PC-3 (cell line): ENCODE results near the gene NKIRAS2. TPM values are rescaled to one million over a fixed set of nuclear protein-coding genes. Genes with fewer than 3 reads are reported as not detected.
"Not testable (repeated sequence)": the region's sequence is repeated elsewhere in the genome, so short reads cannot be mapped to it uniquely, and the experiment has no call there.

Source experiments
- ATAC-seq: fragments of 200-7000 bp; cut with Tn5 transposase; 2 replicates; pipeline ENCODE4 v1.9.1; 2020; ENCODE audit warnings: mild to moderate bottlenecking, moderate library complexity
- BruUV-seq: library from RNA; stranded (reverse); fragments of 400-500 nt; replicated peaks from 2 replicates; lab custom pipeline; 2021; lab: Mats Ljungman, UMichigan
- CTCF ChIA-PET: fragments of 300-600 bp; sonication (Branson Sonifier 250); formaldehyde crosslinking; loops from one replicate; lab custom pipeline; 2022; ENCODE audit warnings: antibody characterized with exemption; lab: Charles Lee
- POLR2A ChIA-PET: fragments of 300-600 bp; sonication (Branson Sonifier 250); formaldehyde crosslinking; loops from one replicate; lab custom pipeline; 2022; ENCODE audit warnings: antibody characterized with exemption; ENCODE audit not compliant: unreplicated experiment; lab: Charles Lee
- DNase-seq: peaks from one replicate; pipeline ENCODE4 v3.0.0-alpha.2; 2015
- H2AFZ ChIP-seq: fragments of 300-600 bp; sonication (generic); 2 replicates; pipeline ENCODE4 v1.6.0; 2016; ENCODE audit warnings: antibody characterized with exemption, low read length
- H3F3A ChIP-seq: fragments of 300-600 bp; sonication (generic); one replicate; pipeline ENCODE4 v1.6.0; 2017; ENCODE audit warnings: antibody characterized with exemption, low read length, control low read depth, mild to moderate bottlenecking; ENCODE audit not compliant: unreplicated experiment
- H3K27ac ChIP-seq: fragments of 300-600 bp; sonication (generic); 2 replicates; pipeline ENCODE4 v1.5.1; 2016; ENCODE audit warnings: mild to moderate bottlenecking, low read length
- H3K27me3 ChIP-seq: fragments of 300-600 bp; sonication (generic); 2 replicates; pipeline ENCODE4 v1.6.1; 2016; ENCODE audit warnings: low read length, mixed read lengths
- H3K36me3 ChIP-seq: fragments of 300-600 bp; sonication (generic); 2 replicates; pipeline ENCODE4 v1.6.1; 2016; ENCODE audit warnings: low read depth, mixed run types, low read length, mixed read lengths
- H3K4me1 ChIP-seq: fragments of 300-600 bp; sonication (generic); 2 replicates; pipeline ENCODE4 v1.5.1; 2016; ENCODE audit warnings: low read length; ENCODE audit not compliant: insufficient read depth
- H3K4me2 ChIP-seq: fragments of 300-600 bp; sonication (generic); 2 replicates; pipeline ENCODE4 v1.6.0; 2016; ENCODE audit warnings: low read length
- H3K4me3 ChIP-seq: fragments of 300-600 bp; sonication (generic); 2 replicates; pipeline ENCODE4 v1.5.1; 2016; ENCODE audit warnings: mild to moderate bottlenecking, low read length, mixed read lengths
- H3K79me2 ChIP-seq: fragments of 300-600 bp; sonication (generic); 2 replicates; pipeline ENCODE4 v1.6.1; 2017; ENCODE audit warnings: low read length, mixed read lengths
- H3K9ac ChIP-seq: fragments of 300-600 bp; sonication (generic); 2 replicates; pipeline ENCODE4 v1.6.0; 2016; ENCODE audit warnings: mild to moderate bottlenecking, low read length
- H3K9me2 ChIP-seq: fragments of 300-600 bp; sonication (generic); replicated peaks from 2 replicates; pipeline ENCODE4 v1.6.1; 2016; ENCODE audit warnings: mixed run types, low read length, mixed read lengths
- H3K9me3 ChIP-seq: fragments of 300-600 bp; sonication (generic); 2 replicates; pipeline ENCODE4 v1.6.1; 2016; ENCODE audit warnings: low read length, mixed read lengths
- H4K20me1 ChIP-seq: fragments of 300-600 bp; sonication (generic); 2 replicates; pipeline ENCODE4 v1.6.1; 2016; ENCODE audit warnings: low read length, mixed read lengths
- EZH2 ChIP-seq: fragments of 300-600 bp; sonication (generic); IDR thresholded peaks from one replicate; pipeline ENCODE4 v1.6.1; 2017; ENCODE audit warnings: antibody characterized with exemption, mild to moderate bottlenecking, low read length; ENCODE audit not compliant: unreplicated experiment
- EZH2phosphoT487 ChIP-seq: fragments of 300-600 bp; sonication (generic); IDR thresholded peaks from 2 replicates; pipeline ENCODE4 v1.6.1; 2018; ENCODE audit warnings: mild to moderate bottlenecking, antibody characterized with exemption, low read length, borderline replicate concordance
- intact Hi-C: fragments of 100-400 bp; cut with micrococcal nuclease; formaldehyde crosslinking; loops from 2 replicates; pipeline ENCODE4 v1.9.0; 2023
- total RNA-seq: library from RNA; depleted of rRNA; stranded (reverse); fragments of >200 nt; gene quantifications from 2 replicates; pipeline ENCODE4 v1.2.3, GENCODE V29; 2014
- TF ChIP-seq, protein P1 (sequence below): fragments of 300-600 bp; sonication (generic); conservative IDR thresholded peaks from 2 replicates; pipeline ENCODE4 v1.5.1; 2017; ENCODE audit warnings: antibody characterized with exemption, low read depth, mild to moderate bottlenecking, low read length

NKIRAS2 gene
- total RNA-seq, 1 experiment from 2014 or later = 39.4 TPM

DNA sequence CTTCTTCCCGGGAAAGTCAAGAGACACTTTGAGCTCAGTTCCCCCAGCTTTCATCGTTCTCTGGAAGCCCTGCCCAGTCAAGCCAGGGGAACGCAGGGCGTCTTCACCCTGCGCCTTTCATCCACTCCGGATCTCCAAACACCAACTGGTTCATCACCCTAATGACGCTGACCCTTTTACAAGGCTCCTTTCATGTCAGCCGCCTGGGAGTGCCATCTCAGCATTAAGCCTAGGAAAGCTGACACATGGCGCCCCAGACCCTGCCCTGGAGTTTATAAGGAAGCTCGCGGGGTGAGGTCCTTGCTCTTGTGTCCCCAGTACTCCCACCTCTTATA lies 2.1 kb upstream of the NKIRAS2 start:
- intact Hi-C loops = loop anchor here (1.0 kb wide), 1 partner anchor 52 kb away; the partner anchor contains the start of gene CNP

DNA sequence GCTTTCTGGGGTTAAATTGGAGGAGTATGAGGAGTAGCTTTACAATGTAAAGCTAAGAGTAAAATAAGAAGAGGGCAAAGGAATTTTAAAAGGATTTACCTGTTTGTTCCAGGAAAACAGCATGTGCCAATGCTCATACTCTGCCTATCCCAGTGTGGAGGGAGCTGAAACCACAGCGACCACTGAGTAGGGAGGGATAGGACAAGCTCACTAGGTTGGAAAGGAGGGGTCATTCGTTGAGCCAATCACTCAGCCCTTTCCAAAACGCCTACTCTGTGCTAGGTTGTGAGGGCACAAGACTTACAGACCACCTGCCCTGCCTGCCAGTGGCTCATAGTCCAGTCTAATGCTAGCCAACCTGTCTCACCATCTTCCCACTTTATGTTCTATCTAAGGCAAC lies 1.6 kb upstream of the NKIRAS2 start:
- BruUV-seq = no TSS peak
- Histone ChIP-seq H4K20me1 (no peaks in the 10 kb centered on the region), H3K9ac (peak overlapping the region; percentile 96), H3K4me2 (peak overlapping the region; percentile 94), H3K36me3 (no peaks in the 10 kb centered on the region), H3K27me3 (no peaks in the 10 kb centered on the region), H3K4me1 (peaks cover 17% of the 10 kb centered on the region), H3K27ac (peak overlapping the region; percentile 58), H3K79me2 (peaks cover 56% of the 10 kb centered on the region), H3F3A (no peaks in the 10 kb centered on the region), H3K9me3 (no peaks in the 10 kb centered on the region), H2AFZ (peak overlapping the region; percentile 76), H3K4me3 (peak overlapping the region; percentile 94), H3K9me2 (no peaks in the 10 kb centered on the region)
- ChIA-PET CTCF (interaction anchor here (1.3 kb wide), 1 partner anchor 55 kb away, joined by 6 read pairs; no protein-coding TSS in a partner anchor), POLR2A (interaction anchor here (0.7 to 1.0 kb wide), 4 partner anchors 46 to 1800 kb away, joined by 3 to 7 read pairs (median 5); partner anchors contain the start of gene EIF1)
- intact Hi-C loops = no loop called here
- TF ChIP-seq EZH2 (no peak), EZH2phosphoT487 (no peak)
- TF ChIP-seq, protein P1, sequence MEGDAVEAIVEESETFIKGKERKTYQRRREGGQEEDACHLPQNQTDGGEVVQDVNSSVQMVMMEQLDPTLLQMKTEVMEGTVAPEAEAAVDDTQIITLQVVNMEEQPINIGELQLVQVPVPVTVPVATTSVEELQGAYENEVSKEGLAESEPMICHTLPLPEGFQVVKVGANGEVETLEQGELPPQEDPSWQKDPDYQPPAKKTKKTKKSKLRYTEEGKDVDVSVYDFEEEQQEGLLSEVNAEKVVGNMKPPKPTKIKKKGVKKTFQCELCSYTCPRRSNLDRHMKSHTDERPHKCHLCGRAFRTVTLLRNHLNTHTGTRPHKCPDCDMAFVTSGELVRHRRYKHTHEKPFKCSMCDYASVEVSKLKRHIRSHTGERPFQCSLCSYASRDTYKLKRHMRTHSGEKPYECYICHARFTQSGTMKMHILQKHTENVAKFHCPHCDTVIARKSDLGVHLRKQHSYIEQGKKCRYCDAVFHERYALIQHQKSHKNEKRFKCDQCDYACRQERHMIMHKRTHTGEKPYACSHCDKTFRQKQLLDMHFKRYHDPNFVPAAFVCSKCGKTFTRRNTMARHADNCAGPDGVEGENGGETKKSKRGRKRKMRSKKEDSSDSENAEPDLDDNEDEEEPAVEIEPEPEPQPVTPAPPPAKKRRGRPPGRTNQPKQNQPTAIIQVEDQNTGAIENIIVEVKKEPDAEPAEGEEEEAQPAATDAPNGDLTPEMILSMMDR = no peak
- no peak for ATAC-seq
- no peak for DNase-seq

More for the DNA sequence above, 2.1 kb upstream of the NKIRAS2 start:
- CTCF ChIA-PET = interaction anchor here (1.3 kb wide), 1 partner anchor 54 kb away, joined by 6 read pairs; no protein-coding TSS in a partner anchor
- TF ChIP-seq EZH2 (no peak), EZH2phosphoT487 (no peak)
- TF ChIP-seq, protein P1 = no peak
- Histone ChIP-seq H4K20me1 (no peaks in the 10 kb centered on the region), H3K36me3 (no peaks in the 10 kb centered on the region), H3K27me3 (no peaks in the 10 kb centered on the region), H2AFZ (peak overlapping the region; percentile 76), H3K4me3 (peak overlapping the region; percentile 94), H3K27ac (peak overlapping the region; percentile 58), H3K4me1 (peaks cover 17% of the 10 kb centered on the region), H3K79me2 (peaks cover 61% of the 10 kb centered on the region), H3K9ac (peak overlapping the region; percentile 96), H3K9me3 (no peaks in the 10 kb centered on the region), H3K4me2 (peak overlapping the region; percentile 94), H3F3A (no peaks in the 10 kb centered on the region), H3K9me2 (no peaks in the 10 kb centered on the region)
- ATAC-seq = no peak
- TSS peak; percentile 11 for BruUV-seq
- DNase-seq = no peak
- POLR2A ChIA-PET = interaction anchor here (0.6 to 1.0 kb wide), 7 partner anchors 17 to 1801 kb away, joined by 3 to 7 read pairs (median 4); partner anchors contain the start of genes CNP and EIF1

DNA sequence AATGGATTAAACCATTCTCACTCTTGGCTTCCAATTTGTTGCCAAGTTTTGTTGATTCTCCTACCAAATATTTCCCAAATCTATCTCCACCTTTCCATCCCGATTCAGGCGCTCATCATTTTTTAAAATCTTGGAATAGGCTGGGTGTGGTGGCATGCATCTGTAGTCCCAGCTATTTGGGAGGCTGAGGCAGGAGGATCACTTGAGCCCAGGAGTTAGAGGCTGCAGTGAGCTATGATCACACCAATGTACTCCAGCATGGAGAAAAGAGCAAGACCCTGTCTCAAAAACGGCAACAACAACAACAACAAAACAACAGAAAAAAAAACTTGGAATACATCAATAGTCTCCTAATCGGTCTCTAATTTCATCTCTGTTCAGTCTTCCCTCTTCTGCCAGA lies 902 bp upstream of the NKIRAS2 start:
- Histone ChIP-seq H3K9ac (no peak overlapping the region), H3K4me3 (no peak overlapping the region), H3K9me2 (no peaks in the 10 kb centered on the region), H3K9me3 (no peaks in the 10 kb centered on the region), H3K4me1 (peaks cover 17% of the 10 kb centered on the region), H2AFZ (no peak overlapping the region), H3K4me2 (no peak overlapping the region), H4K20me1 (no peaks in the 10 kb centered on the region), H3K79me2 (peaks cover 50% of the 10 kb centered on the region), H3F3A (no peaks in the 10 kb centered on the region), H3K36me3 (no peaks in the 10 kb centered on the region), H3K27me3 (no peaks in the 10 kb centered on the region), H3K27ac (no peak overlapping the region)
- TF ChIP-seq EZH2 (no peak), EZH2phosphoT487 (no peak)
- TF ChIP-seq, protein P1 = no peak
- DNase-seq (no peak), ATAC-seq (no peak)
- intact Hi-C loops = no loop called here
- POLR2A ChIA-PET = interaction anchor here (0.7 to 1.0 kb wide), 2 partner anchors 47 to 549 kb away, joined by 3 to 5 read pairs; no protein-coding TSS in a partner anchor
- CTCF ChIA-PET = no interaction called here
- BruUV-seq = no TSS peak

DNA sequence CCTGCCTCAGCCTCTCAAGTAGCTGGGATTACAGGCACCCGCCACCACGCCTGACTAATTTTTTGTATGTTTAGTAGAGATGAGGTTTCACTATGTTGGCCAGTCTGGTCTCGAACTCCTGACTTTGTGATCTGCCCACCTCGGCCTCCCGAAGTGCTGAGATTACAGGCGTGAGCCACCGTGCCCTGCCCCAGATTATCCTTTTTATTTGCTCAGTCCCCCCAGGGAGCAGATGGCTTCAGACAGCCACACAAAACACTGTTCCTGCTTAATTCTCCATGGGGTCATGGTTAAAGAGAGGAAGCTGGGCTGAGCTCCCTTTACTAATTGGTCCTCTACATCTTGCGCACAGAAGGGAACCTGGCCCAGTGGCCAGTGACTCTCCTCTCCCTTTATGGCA lies 955 bp downstream of the NKIRAS2 start:
- intact Hi-C loops = not testable (repeated sequence)
- POLR2A ChIA-PET = interaction anchor here (1.1 kb wide), 1 partner anchor 55 kb away, joined by 4 read pairs; the partner anchor contains the start of gene CNP

More for the DNA sequence above, 955 bp downstream of the NKIRAS2 start:
- not testable (repeated sequence) for H2AFZ ChIP-seq, BruUV-seq, DNase-seq, H3K27ac ChIP-seq, H3F3A ChIP-seq, ATAC-seq, H3K36me3 ChIP-seq, H3K9me3 ChIP-seq, H4K20me1 ChIP-seq, H3K27me3 ChIP-seq, H3K9me2 ChIP-seq
- Histone ChIP-seq H3K4me2 (peak overlapping the region; percentile 93), H3K9ac (peak overlapping the region; percentile 97), H3K4me3 (peak overlapping the region; percentile 96), H3K79me2 (peaks cover 31% of the 10 kb centered on the region), H3K4me1 (peaks cover 26% of the 10 kb centered on the region)
- CTCF ChIA-PET = interaction anchor here (0.6 kb wide), 1 partner anchor 58 kb away, joined by 3 read pairs; no protein-coding TSS in a partner anchor
